ENCODE results near the gene DCP1A.

The DCP1A gene

DNA sequence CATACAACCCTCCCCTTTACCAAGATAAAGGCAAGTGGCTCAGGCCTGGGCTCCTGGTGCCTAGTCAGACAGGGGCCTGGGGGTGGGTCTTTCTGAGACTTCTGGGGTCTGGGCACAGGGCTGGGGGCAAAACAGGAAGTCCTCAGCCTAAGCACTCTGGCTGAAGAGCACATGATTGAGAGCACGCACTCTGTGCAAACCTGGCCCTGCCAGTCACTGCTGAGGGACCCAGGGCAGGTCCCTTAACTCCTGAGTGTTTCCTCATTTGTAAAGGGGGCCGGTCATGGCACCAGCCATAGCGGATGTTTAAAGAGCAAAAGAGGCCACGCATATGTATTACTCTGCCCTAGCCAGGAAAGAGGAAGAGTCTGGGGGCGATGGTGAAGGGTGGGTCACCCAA, 107.5 kb downstream of the DCP1A start:
- no peak for TF ChIP-seq CTCF (IDR thresholded peaks at IDR 0.05; ENCODE audit: low read depth, low read length)
- no peak overlapping the region for H3K4me3 ChIP-seq (ENCODE audit: low read depth, low read length)

DNA sequence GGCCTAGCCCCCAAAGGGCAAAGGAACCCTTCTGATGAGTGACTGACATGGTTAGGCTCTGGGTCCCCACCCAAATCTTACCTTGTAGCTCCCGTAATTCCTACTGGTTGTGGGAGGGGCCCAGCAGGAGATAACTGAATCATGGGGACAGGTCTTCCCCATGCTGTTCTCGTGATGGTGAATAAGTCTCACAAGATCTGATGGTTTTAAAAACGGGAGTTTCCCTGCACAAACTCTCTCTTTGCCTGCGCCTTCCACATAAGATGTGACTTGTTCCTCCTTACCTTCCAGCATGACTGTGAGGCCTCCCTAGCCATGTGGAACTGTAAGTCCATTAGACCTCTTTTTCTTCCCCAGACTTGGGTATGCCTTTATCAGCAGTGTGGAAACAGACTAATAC, 108.5 kb downstream of the DCP1A start:
- TF ChIP-seq CTCF (IDR thresholded peaks at IDR 0.05; ENCODE audit: low read depth, low read length) = no peak
- H3K4me3 ChIP-seq (ENCODE audit: low read depth, low read length) = no peak overlapping the region

DNA sequence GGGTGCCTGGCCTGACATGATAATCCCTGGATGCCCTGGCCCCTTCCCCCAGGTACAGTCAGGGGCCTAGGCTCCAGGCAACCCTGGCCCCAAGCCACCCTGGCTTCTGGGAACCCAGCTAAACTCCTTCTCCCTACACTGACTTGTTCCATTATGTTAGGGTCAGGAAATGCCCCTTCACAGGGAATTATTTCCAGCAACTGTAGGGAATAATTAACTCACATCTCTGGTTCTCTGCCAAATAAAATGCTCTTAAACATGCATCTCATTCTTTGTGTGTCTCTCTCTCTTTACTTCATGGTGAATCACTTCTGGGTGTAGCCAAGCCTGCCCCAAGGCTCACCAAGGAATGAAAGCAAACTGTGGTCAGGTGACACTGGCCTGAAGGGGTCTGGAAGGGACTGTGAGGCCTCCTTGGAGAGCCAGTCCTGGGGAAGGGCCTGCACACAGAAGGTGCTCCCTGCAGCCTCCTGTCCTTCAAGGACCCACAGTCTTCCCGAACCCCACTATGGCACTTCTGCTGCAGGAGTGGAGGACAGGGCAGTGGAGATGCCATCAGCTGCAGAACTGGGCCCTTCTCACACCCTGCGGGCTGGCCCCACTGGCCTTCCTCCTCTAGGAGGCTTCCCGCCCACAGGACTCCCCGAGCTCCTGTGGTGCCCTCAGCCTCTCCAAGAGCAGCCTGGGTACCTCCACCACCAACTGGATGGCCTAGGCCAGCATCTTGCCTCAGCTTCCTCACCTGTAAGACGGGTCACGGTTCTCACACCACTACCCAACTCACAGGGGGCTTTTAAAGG, 109.1 kb downstream of the DCP1A start:
- H3K4me3 ChIP-seq (ENCODE audit: low read depth, low read length) = no peak overlapping the region
- no peak for TF ChIP-seq CTCF (IDR thresholded peaks at IDR 0.05; ENCODE audit: low read depth, low read length)

- H3K4me3 ChIP-seq (ENCODE audit: low read depth, low read length) = no peak overlapping the region
Measured at GRCh38 chr3:53236112-53236841, 111.1 kb downstream of the DCP1A start.

DNA sequence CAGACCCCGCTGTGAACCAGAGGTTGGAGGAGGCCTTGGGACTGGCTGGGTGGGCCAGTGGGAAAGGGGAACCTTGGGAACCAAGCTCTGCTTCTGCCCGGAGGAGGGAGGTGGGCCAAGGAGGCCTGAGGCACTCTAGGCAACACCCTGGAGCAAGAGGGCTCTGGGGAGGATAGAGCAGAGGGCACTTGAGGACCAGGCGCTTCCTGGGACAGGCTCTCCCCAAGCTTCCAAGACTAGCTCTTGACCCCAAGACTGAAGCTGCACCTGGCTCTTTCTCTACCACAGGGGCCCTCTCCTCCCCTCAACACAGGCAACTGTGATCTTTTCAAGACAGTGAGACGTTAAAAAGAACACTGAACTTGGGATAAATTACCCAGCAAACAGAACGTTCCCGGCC, 111.8 kb downstream of the DCP1A start:
- H3K4me3 ChIP-seq (ENCODE audit: low read depth, low read length) = no peak overlapping the region
- no peak for TF ChIP-seq CTCF (IDR thresholded peaks at IDR 0.05; ENCODE audit: low read depth, low read length)

More at GRCh38 chr3:53236112-53236841, 111.1 kb downstream of the DCP1A start:
- no peak for TF ChIP-seq CTCF (IDR thresholded peaks at IDR 0.05; ENCODE audit: low read depth, low read length)

- no peak overlapping the region for H3K4me3 ChIP-seq (ENCODE audit: low read depth, low read length)
- no peak for TF ChIP-seq CTCF (IDR thresholded peaks at IDR 0.05; ENCODE audit: low read depth, low read length)
Measured at GRCh38 chr3:53234841-53235232, 112.5 kb downstream of the DCP1A start.

All from WI38 (cell line).